Erythroblast (primary cell): ENCODE results near the gene ZNF638.

Source experiments
- DNase-seq, 2 experiments: peaks; one replicate each; lab custom pipeline; 2025; lab: John Stamatoyannopoulos, UW
- GATA1 ChIP-seq: IDR thresholded peaks from 2 replicates; pipeline ENCODE4 v1.6.1; 2011; ENCODE audit warnings: low read depth, mild to moderate bottlenecking, control low read depth, low read length, moderate library complexity
- POLR2A ChIP-seq: IDR thresholded peaks from 2 replicates; pipeline ENCODE4 v1.6.1; 2011; ENCODE audit warnings: mild to moderate bottlenecking, low read length

Gene ZNF638

DNA sequence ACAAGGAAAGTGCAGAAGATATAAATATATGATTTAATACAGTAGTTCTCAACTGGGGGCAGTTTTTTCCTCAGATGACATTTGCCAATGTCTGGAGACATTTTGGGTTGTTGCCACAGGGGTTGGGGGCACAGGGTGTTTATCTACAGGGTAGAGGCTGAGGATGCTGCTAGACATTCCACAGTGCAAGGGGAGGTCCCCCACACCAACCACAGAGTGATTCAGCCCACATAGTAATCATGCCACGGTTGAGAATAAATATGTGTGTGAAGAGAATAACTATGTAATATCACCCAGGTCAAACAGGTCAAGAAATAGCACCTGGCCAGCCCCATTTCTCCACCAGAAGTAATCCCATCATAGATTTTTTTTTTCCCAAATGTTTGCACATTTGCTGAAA lies 139.7 kb downstream of the ZNF638 start:
- no peak for DNase-seq
- TF ChIP-seq GATA1 = no peak
- TF ChIP-seq POLR2A = no peak

GRCh38 chr2:71472019-71472418 lies 140.4 kb downstream of the ZNF638 start:
- no peak for DNase-seq
- no peak for TF ChIP-seq POLR2A
- TF ChIP-seq GATA1 = no peak

DNA sequence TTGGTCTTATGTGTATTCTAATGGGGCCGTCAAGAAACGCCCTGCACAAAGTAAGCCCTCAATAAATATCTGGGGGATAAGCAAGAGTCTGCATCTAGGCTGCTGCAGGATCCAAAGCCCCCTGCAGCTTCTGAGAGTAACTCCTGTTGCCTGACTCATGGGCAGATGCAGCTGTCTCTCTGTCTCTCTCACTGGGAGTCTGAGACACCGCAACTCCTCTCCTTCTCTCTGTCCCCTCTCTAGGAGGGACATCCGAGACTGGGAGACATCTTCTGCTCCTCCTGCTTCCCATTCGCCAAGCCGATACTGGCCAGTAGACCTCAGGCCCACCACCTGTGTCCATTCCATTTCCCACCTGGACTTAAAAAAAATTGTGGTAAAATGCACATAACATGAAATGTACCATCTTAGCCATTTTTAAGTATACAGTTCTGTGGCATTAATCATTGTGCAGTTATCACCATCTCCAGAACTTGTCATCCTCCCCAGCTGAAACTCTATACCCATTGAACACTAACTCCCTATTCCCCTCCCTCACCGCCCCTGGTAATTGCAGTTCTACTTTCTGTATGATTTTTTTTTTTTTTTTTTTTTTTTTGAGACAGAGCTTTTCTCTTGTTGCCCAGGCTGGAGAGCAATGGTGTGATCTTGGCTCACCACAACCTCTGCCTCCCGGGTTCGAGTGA lies 141.9 kb downstream of the ZNF638 start:
- TF ChIP-seq POLR2A = no peak
- TF ChIP-seq GATA1 = no peak
- DNase-seq = no peak

DNA sequence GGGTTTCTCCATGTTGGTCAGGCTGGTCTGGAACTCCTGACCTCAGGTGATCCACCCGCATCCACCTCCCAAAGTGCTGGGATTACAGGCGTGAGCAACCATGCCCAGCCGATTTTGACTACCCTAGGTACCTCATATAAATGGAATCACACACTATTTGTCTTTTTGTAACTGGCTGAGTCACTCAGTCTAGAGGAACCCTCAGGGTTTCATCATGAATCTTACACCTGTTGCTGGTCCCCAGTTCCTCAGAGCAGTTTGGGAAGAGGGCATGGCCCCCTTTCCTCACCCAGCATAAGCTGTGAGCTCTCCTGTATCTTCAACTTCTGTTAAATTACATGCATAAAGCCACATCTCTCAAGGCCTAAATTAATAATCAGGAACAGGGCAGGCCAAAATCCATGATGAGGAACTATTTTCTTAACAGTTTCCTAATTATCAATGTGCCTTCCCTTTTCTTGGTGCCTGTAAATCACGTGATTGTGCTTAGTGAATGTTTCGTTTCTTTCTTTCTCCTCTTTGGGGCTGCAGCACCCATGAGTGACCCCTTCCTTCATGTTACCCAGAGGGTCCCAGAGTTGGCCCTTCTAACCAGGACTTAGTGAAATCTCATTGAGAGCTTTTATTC lies 142.6 kb downstream of the ZNF638 start:
- TF ChIP-seq GATA1 (no peak), POLR2A (no peak)
- DNase-seq = no peak

- DNase-seq = no peak
- TF ChIP-seq POLR2A (no peak), GATA1 (no peak)
Observed at GRCh38 chr2:71474744-71475397, 143.3 kb downstream of the ZNF638 start.

DNA sequence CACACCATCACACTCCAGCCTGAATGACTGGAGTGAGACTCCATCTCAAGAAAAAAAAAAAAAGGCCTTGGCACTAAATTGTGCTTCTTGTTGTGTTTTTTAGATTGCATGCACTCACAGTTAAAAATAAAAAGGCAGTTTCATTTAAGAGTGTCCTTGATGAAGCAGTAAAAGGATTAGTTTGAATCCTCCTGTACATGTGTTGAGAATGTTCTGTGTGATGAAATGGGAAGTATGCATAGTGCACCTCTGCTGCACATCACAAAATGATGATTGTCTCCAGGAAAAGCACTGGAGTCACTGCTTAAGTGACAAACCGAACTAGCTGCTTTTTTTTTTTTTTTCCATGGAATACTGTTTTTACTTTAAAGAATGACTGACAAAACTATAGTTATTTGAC lies 144.9 kb downstream of the ZNF638 start:
- TF ChIP-seq GATA1 = no peak
- TF ChIP-seq POLR2A = no peak
- no peak for DNase-seq

GRCh38 chr2:71477231-71477691 lies 145.7 kb downstream of the ZNF638 start:
- no peak for TF ChIP-seq POLR2A
- TF ChIP-seq GATA1 = no peak
- no peak for DNase-seq

- no peak for TF ChIP-seq POLR2A
- TF ChIP-seq GATA1 = no peak
- no peak for DNase-seq
Observed at GRCh38 chr2:71478806-71479205, 147.2 kb downstream of the ZNF638 start.

DNA sequence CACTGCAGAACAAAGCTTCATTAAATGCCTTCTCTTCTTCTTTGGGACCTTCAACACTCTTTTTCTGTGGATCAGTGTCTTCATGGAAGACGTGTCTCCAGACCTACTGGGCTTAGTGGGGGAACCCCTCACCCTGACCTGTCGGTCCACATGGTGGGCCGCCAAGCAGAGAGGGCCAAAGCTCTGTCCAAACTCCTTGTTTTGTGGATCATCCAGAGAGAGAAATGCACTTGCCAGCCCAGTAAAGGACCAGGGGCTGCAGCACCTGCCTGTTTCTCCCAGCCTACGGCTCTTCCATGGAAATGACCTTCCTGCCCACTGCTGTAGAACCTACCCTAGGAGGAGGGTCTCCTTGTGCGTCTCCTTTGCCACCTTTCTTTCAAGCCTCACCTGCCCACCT lies 147.7 kb downstream of the ZNF638 start:
- TF ChIP-seq GATA1 (no peak), POLR2A (no peak)
- no peak for DNase-seq

DNA sequence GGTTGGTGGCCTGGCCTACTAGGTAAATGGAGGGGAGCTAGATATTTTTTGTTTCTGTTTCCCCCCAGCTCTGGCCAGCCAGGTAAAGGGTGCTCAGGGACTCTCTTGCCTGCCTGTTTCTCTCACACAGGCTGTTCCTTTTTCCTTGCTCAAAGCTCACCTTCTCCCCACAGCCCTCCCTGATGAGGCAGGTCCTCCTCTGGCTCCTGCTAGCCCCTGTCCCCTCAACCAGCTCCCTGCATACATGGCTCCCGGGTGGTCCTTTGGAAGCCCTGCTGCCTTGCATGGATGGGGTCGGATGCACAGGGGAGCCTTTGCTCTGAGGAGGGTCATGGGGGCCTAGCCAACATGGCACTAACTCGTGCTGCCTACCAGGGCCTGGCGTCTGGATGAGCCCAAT lies 149.5 kb downstream of the ZNF638 start:
- DNase-seq = no peak
- no peak for TF ChIP-seq GATA1
- TF ChIP-seq POLR2A = no peak

GRCh38 chr2:71482055-71482454 lies 150.5 kb downstream of the ZNF638 start:
- TF ChIP-seq POLR2A = no peak
- no peak for TF ChIP-seq GATA1
- no peak for DNase-seq

DNA sequence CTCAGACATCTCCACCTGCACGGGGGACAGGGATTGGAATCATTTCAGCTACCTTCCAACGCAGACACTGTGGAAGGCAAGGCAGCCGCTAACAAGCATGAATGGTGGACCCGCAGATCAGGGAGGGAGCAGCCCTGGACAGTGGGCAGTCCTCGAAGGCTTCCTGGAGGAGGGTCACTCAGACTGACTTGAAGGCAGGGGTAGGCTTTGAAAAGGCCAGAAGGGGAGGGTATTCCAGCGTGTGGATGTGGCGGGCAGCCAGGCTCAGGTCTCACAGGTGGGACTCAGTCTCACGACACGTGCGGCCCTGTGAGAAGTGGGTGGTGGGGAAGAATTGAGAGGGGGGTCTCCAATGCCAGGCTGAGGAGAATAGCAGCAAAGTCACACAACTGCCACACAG lies 151.7 kb downstream of the ZNF638 start:
- DNase-seq = no peak
- TF ChIP-seq POLR2A = no peak

GRCh38 chr2:71484354-71484753 lies 152.8 kb downstream of the ZNF638 start:
- TF ChIP-seq GATA1 (no peak), POLR2A (no peak)
- DNase-seq = no peak
